C4-2B (cell line): ENCODE results near the gene RAB40B.

Experiments used
- H3K27ac ChIP-seq: fragments of 450-650 bp; 2 replicates; pipeline ENCODE4 v1.5.1; 2017
- ZFX ChIP-seq: fragments of 450-650 bp; IDR thresholded peaks from 2 replicates; pipeline ENCODE4 v1.6.1; 2017
- TF ChIP-seq, protein P1 (sequence below): fragments of 450-650 bp; conservative IDR thresholded peaks from 2 replicates; pipeline ENCODE4 v1.5.1; 2017; ENCODE audit warnings: mild to moderate bottlenecking

The RAB40B gene

DNA sequence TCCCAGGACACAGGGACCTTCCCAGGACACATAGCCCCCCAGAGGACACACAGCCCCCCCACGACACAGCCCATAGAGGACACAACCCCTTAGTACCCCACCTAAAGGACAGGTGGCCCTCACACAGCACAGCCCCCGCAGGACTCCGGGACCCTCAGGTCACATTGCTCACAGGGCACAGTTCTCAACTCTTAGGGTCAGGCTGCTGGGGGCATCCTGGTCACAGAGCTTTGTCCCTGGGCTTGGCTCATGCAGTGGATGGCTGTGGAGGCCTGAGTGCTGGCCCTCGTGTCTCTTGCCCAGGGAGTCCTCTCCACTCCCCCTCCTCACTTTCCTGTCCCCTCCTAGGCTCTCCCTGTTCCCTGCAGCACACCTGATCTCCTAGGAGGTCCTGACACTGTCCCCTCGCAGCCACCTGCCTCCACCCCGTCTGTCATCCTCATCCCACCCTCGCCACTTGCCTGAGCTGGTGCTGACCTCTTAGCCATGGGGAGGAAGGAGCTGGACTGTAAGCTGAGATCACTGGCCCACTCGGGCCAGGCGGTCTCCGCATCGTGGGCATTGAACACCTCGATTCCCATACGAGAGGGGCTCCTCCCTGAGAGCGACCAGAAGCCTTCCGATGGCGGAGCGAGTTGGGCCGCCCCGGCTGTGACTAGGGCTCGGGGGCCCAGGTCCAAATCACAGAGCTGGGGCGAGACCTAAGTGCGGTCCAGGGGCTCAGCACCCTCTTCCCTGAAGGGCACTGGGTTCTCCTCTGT, 48.8 kb downstream of the RAB40B start:
- no peak for TF ChIP-seq ZFX
- TF ChIP-seq, protein P1, sequence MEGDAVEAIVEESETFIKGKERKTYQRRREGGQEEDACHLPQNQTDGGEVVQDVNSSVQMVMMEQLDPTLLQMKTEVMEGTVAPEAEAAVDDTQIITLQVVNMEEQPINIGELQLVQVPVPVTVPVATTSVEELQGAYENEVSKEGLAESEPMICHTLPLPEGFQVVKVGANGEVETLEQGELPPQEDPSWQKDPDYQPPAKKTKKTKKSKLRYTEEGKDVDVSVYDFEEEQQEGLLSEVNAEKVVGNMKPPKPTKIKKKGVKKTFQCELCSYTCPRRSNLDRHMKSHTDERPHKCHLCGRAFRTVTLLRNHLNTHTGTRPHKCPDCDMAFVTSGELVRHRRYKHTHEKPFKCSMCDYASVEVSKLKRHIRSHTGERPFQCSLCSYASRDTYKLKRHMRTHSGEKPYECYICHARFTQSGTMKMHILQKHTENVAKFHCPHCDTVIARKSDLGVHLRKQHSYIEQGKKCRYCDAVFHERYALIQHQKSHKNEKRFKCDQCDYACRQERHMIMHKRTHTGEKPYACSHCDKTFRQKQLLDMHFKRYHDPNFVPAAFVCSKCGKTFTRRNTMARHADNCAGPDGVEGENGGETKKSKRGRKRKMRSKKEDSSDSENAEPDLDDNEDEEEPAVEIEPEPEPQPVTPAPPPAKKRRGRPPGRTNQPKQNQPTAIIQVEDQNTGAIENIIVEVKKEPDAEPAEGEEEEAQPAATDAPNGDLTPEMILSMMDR, result no peak
- no peak overlapping the region; the same call in 1 of the 2 replicates for H3K27ac ChIP-seq

DNA sequence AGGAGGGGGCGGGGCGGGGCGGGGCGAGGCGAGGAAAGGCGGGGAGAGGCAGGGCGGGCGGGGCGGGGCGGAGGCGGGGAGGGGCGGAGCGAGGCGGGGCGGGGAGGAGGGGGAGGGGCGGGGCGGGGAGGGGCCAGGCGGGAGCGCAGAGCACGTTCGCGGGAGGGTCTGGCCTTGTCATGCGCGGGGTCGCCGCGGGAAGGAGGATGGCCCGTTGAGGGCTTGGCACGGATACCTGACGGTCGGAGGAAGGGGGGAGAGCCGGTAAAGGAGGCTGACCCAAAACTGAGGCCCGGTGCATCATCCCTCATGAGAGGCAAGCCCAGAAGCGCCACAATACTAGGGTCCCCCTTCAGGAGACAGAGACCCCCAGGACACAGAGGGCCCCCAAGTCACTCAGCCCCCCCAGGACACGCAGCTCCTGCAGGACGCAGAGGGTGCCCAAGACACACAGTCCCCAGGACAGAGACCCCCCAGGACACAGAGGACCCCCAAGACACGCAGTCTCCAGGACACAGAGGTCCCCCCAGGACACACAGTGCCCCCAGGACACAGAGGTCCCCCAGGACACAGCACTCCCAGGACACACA, 49.7 kb downstream of the RAB40B start:
- H3K27ac ChIP-seq, result peak overlapping the region; percentile 37; the same call in 1 of the 2 replicates
- TF ChIP-seq, protein P1, result no peak
- no peak for TF ChIP-seq ZFX

DNA sequence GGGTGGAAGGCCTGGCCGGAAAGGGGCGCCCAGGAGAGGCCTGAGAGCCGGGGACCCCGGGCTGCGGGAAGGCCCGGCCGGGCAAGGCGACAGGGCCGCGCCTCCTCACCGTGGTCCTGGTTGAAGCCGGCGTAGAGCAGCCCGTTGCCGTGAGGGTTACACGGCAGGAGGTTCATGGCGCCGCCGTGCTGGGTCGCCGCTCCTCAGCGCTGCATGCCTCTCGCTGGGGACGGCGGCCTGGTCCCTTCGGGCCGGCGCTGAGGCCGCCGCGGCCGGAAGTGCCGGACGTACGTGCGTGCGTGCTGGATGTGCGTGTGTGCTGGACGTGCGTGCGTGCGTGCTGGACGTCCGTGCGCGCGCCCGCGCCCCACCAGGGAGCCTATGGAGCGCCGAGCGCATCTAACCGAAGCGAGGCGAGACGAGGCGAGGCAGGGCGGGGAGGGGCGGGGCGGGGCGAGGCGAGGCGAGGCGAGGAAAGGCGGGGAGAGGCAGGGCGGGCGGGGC, 50.3 kb downstream of the RAB40B start, which contains the start of gene WDR45B:
Gene WDR45B, minus strand, starts transcription at position 280 of the 504 bp plus-strand sequence. Its CDS starts 104 bp downstream, at position 176.
- TF ChIP-seq, protein P1, result no peak
- peak; percentile 98 for TF ChIP-seq ZFX
- H3K27ac ChIP-seq, result peak within 1 kb of the TSS; percentile 96

DNA sequence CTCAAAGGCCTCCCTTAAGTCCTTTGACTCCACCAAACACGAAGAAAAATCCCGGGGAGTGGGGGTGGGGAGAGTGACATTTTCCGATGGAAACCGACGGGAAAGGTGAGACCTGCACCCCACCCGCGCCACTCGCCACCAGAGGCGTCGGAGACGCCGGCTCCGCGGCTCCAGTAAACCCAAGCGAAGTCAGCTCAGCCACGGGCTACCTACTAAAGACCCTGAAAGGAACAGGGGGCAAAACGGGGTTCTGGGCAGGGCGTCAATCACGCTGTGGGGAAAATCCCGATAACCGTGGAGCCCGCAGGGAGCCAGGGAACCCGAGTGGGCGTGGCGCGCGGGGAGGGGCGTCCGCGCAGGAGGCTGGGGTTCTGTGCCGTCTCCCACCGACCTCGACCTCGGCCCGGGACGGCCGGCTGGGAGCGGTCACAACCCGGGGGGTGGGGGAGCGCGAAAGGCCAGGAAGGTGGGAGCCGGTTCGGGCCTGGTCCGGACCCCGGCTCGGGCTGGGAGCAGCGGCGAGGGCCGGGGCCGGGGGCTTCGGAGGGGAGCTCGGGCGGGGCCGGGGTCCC, 50.8 kb downstream of the RAB40B start:
- peak overlapping the region; percentile 96 for H3K27ac ChIP-seq
- no peak for TF ChIP-seq ZFX

DNA sequence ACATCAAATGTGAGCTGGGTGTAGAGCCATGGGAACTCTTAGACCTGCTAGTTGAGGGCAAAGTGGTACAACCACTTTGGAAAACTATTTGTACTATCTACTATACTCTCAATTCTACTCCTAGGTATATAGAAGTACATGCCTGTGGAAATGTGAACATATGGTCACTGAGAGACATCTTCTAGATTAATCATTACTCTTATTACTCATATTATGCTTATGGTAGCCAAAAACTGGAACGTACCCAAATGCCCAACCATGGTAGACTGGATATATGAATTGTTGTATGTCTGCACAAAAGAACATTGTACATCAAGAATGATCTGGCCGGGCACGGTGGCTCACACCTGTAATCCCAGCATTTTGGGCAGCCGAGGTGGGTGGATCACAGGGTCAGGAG, 53.0 kb downstream of the RAB40B start:
- no peak for TF ChIP-seq ZFX
- TF ChIP-seq, protein P1, result no peak
- no peak overlapping the region for H3K27ac ChIP-seq

DNA sequence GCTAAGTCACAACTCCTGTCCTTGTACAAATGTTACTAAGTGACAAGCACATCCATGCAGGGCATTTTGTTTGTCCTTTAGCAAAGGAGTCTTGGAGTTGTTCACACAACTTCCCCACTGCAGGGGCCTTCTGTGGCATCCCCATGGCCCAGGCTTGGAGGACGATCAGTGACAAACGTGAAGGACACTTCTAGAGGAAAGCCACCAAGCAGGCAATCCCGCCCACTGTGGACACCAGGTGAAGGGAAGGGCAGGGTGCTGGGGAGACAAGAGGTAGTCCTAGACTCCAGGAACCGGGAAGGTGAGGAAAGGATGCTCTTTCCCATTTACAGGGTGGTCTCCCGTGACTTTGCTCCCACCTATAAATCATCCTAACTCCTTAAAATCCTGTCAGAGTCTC, 54.4 kb downstream of the RAB40B start:
- no peak overlapping the region for H3K27ac ChIP-seq
- TF ChIP-seq ZFX, result no peak
- TF ChIP-seq, protein P1, result no peak

DNA sequence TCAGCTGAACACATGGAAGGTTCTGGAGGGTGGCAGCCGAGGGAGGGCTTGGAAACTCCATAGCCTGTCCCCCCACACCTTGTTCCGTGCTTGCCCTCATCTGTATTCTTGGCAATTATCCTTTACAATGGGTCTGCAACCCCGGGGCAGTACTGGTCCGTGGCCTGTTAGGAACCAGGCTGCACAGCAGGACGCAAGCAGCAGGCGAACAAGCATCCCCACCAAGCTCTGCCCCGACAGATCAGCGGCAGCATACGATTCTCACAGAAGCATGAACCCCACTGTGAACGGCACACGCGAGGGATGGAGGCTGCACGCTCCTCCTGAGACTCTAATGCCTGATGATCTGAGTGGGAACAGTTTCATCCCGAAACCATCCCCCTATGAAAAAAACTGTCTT, 56.5 kb downstream of the RAB40B start:
- no peak for TF ChIP-seq ZFX
- TF ChIP-seq, protein P1, result no peak
- H3K27ac ChIP-seq, result no peak overlapping the region
